HG02678 (cell line): ENCODE measurements around the gene LSM10.

ENCODE experiments used
- ATAC-seq: cut with Tn5 transposase; IDR thresholded peaks from one replicate; pipeline ENCODE4 v1.9.1; 2021; ENCODE audit warnings: mild to moderate bottlenecking, moderate library complexity; ENCODE audit not compliant: unreplicated experiment

The LSM10 gene

GRCh38 chr1:36354486-36354885 is 43.2 kb downstream of the LSM10 start:
- ATAC-seq, result no peak

DNA sequence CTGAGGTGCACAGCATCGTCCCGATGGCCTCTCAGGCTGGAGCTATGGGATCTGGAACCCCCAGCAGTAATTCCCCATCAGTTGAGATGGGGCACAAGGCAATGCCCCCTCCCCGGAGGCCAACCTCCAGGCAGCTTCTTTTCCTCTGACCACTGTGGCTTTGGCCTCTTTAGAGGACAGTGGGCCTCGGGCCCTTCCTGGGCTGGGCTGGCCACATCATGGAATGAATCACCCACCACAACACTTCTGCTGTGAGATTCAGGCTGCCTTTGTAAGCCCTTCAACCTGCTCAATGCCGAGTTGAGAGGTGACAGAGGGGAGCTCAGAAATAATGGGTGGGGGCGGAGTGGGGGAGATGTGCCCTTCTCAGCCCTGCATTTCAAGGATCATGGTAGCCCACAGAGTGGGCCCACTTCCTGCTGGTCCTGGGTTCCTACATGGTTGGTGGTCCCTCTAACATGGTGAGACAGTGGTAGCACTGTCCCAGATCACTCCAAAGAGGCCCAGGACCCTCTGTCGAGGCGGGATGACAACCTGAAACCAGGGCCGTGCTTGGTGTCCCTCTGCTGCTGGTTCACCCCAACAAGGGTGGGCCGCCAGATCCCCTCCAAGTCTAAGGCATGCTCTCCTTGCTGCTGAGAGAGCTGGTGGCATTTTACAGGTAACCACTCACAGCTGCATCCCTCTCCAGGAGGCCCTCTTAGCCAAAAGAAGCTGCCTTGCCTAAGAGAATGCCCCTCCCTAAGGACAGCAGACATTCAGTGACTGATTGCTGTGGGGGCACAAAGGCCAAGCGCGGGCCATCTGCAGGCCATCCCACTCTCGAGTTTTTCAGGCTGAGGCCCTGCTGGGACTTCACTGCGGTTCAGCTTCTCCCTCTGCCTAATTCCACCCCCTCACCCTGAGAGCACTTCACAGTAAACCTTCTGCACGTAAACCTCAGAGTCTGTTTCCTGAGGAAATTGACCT is 44.5 kb downstream of the LSM10 start:
- ATAC-seq, result no peak

DNA sequence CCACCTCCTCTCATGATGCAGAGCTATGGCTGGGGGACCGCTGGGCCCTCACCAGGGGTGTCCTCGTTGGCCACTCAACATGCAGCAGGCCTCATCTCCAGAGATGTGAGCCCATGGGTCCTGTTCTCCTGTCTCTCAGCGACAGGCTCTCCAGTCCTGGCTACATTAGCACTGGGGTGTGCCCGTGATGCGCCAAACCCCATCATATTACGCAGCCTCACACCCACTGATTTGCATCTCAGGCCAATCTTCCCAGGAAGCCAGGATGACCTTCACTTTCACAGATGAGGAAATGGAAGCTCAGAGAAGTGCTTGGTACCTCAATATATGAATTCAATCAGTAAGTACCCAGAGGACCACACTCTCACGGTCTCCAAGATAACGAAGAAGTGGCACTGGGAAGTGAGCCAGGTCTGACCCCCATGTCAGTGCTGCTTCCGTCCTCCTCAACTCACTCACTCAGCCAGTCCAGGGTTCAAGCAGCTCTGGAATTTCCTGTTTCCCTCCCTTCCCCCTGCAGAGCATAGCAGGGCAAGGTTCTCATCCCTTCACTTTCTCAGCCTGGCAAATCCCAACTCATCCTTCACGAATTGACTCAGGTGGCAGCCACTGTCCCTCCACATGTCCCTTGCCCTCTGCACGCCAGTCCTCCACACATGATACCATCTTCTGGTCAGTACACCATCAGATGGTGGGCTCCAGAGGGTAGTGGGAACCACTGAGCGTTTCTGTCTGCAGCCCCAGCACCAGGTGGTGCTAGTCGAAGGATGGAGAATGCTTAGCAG is 45.4 kb downstream of the LSM10 start:
- ATAC-seq, result no peak

DNA sequence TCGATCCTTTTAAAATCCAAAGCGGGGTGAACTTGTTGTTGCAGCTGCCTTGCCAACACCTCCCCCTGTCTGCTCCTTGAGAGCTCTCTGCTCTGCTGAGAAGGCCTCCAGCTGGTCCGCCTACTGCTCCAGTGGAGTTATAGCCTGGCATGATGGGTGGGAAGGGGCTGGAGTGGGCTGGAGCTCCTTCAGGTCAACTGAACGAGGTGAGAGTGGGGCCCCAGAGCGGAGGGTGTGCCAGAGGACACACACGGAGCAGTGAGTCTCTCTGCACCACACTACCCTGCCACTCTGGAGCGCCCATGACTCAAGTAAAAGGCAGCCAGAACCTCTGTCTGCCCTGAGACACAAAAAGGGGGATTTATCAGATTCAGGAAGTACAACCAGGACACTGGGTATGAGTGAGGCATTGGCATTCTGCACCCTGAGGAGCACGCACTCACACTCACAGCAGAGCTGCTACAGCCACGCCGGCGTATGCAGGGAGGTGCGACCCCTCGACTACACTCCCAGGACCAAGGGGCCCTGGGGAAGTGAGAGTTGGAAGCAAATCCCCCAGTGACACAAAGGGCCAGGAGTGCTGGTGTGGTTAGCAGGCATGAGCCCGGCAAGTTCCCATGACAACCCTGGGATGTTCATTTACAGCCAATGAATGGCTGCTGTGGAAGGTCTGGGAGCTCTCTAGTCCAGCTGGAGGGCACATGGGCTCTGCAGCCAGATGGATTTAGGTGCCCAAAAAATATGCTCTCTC is 46.3 kb downstream of the LSM10 start:
- ATAC-seq, result no peak

GRCh38 chr1:36350659-36351226 is 47.0 kb downstream of the LSM10 start:
- ATAC-seq, result no peak

GRCh38 chr1:36349839-36350238 is 47.9 kb downstream of the LSM10 start:
- no peak for ATAC-seq

DNA sequence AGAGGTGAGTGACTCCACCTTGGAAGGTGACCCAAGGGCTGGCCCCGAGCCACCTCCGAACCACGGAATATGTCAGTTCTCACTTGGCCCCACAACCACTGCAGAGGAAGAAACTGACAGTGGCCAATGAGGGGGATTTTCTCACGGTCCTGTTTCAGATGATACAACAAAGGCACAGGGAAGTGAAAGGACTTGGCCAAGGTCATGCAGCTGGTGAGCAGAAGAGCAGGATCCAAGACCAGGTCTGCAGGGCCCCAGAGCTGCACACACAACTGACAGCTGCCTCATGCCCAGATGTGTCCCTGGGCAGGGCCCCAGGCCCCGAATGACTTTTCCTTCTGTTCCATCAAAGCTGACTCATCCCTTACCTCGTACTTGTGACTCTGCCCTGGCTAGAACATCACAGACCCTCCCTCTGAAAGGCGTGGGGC is 48.5 kb downstream of the LSM10 start:
- peak; percentile 71 for ATAC-seq

DNA sequence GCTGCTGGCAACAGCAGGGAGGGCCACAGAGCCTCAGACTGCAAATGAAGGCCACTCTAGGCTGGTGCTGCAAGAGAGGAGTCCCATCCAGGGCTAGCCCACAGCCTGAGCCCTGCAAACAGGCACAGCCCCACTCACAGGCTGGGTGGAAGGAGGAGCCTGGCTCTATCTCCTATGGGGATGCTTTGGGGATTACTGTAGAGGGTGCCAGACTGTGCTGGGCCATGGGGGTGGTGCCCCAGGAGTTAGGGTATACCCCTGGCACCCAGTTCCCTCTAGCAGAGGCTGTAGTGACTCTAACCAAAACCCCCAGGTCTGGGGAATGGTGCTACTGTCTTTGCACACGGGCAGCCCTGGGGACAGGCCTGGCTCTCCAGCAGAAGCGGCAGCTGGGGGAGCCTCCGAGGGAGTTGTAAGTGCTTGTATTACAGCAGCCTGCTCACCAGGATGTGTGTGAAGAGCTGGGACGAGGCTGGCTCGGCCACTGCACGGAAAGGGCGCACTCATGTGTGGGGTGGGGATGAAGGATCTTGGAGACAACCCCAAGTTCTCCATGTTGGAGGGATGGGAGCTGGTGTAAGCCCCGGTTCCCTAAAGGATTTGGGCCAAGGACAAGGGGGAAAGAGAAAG is 50.9 kb downstream of the LSM10 start:
- no peak for ATAC-seq

DNA sequence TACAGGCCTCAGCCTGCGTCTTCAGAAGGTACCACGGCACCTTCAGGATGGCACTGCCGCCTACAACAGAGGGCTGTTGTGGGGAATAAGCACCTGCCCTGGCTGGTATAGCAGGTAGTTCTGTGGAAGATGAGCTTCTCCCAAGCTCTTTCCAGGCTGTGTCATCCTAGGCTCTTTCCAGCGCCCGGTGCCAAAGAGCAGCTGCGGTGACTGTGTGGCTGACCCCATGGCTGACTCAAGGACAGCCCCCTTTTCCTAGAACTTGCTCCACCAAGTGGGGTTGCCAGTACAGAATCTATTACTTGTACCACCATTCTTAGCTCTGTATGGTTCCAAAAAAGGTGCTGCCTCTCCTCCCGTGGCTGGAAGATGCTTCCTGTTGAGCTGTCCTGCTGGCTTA is 52.4 kb downstream of the LSM10 start:
- ATAC-seq, result no peak

- ATAC-seq, result no peak
Observed at GRCh38 chr1:36344395-36344680, 53.4 kb downstream of the LSM10 start.

GRCh38 chr1:36343651-36344394 is 53.9 kb downstream of the LSM10 start:
- ATAC-seq, result no peak
